Heart right ventricle (tissue), 16 donors: ENCODE data around the gene EEPD1. TPM values are rescaled to one million over a fixed set of nuclear protein-coding genes. Genes with fewer than 3 reads are reported as not detected.
A peak's percentile ranks its signal among the peaks of the same experiment; 100 is the strongest.

Experiments
- ATAC-seq, 8 donors: fragments of 200-7000 bp; cut with Tn5 transposase; one replicate each; pipeline ENCODE4 v1.9.1; 2020; ENCODE audit warnings: mild to moderate bottlenecking in 8 of 8, moderate library complexity in 8 of 8, moderate number of reproducible peaks in 1 of 8
- DNase-seq, 2 donors: peaks; one replicate each; pipeline ENCODE4 v3.0.0-alpha.2; 2020
- H3K27ac ChIP-seq, 10 donors: fragments of 200-600 bp; sonication (generic) in 2 of 10; one replicate each; pipeline versions ENCODE4 v1.5.0 to v1.8.0; 2020 to 2022; ENCODE audit warnings: mild to moderate bottlenecking in 3 of 10
- H3K27me3 ChIP-seq, 7 donors: fragments of 200-600 bp; one replicate each; pipeline ENCODE4 v1.8.0; 2021 to 2022; ENCODE audit warnings: mild to moderate bottlenecking in 2 of 7
- H3K36me3 ChIP-seq, 9 donors: fragments of 200-600 bp; sonication (generic) in 1 of 9; one replicate each; pipeline versions ENCODE4 v1.5.0 to v1.8.0; 2020 to 2022; ENCODE audit warnings: mild to moderate bottlenecking in 2 of 9
- H3K4me1 ChIP-seq, 9 donors: fragments of 200-600 bp; sonication (generic) in 1 of 9; one replicate each; pipeline versions ENCODE4 v1.5.0 to v1.8.0; 2020 to 2022; ENCODE audit warnings: mild to moderate bottlenecking in 4 of 9
- H3K4me3 ChIP-seq, 10 donors: fragments of 200-600 bp; sonication (generic) in 2 of 10; one replicate each; pipeline versions ENCODE4 v1.5.0 to v1.8.0; 2020 to 2022; ENCODE audit warnings: mild to moderate bottlenecking in 7 of 10, moderate library complexity in 2 of 10
- H3K9me3 ChIP-seq, 11 donors: fragments of 200-600 bp in 10 of 11; sonication (generic) in 2 of 11; one replicate each; pipeline versions ENCODE4 v1.5.0 to v1.8.0; 2013 to 2022; ENCODE audit warnings: mild to moderate bottlenecking in 2 of 11, control low read depth in 1 of 11, moderate library complexity in 1 of 11
- WGBS, 2 donors: extraction: QIAGEN DNeasy Blood & Tissue Kit; methylation state at CpG; one replicate each; pipeline ENCODE4 v1.1.7; 2013; ENCODE audit warnings: inconsistent platforms in 1 of 2; 5-methylcytosine and 5-hydroxymethylcytosine counted together
- intact Hi-C, 10 donors: fragments of 100-400 bp; cut with DNase I; formaldehyde crosslinking; loops; one replicate each; pipeline versions ENCODE4 v1.11.1 to v1.14.2; 2022
- polyA plus RNA-seq, 2 donors: library from polyadenylated mRNA; stranded (reverse); fragments of 200-250 nt; gene quantifications; one replicate each; pipeline ENCODE4 v1.2.3, GENCODE V29; 2013
- total RNA-seq, 10 donors: library from RNA; stranded (reverse); fragmentation: NEBNext Ultra II Directional in 3 of 10; extraction: Animal tissue kit (Norgen Biotek cat#: 25700) in 3 of 10; gene quantifications; one replicate each; pipeline versions ENCODE4 v1.2.1 to v1.2.4, GENCODE V29; 2021 to 2023
- TF ChIP-seq, protein P1 (sequence below), 9 donors: fragments of 200-600 bp; sonication (generic) in 2 of 9; IDR thresholded peaks; one replicate each; pipeline versions ENCODE4 v1.5.0 to v1.8.0; 2021 to 2022; ENCODE audit warnings: antibody characterized with exemption in 9 of 9, mild to moderate bottlenecking in 5 of 9, moderate library complexity in 1 of 9
- donor health status: Arrhythmogenic right ventricular cardiomyopathy.
- donor health status: ischemic (EF 13 %, LVEDD 7.1; RV severe dilation, severe dysfunction).
- donor health status: healthy with polysubstance abuse.
- donor health status: DM: no; HTN: yes; CAD: no.
- donor health status: DM: no; HTN: no; CAD: no.
- donor health status: ischemic (EF 25% LVEDD 6.9; RV normal size, moderate dysfunction).
- donor health status: ischemic (EF 25% LVEDD 5.7; RV mildly dilated, moderate dysfunction).
- donor health status: healthy.
- donor health status: DM: yes; HTN: yes; CAD: no.
- donor health status: Ischemic cardiomyopathy.
- donor health status: ischemic (EF 35%, LVEDD 5.7; RV mildly dilated, moderate dysfunction).
- donor health status: nonischemic (EF 11% LVEDD 7.7; RV severe dilation, severe dysfunction).
- donor health status: DM: yes; HTN: yes; CAD: no.
- donor health status: PGD.
- donor health status: ischemic (EF 29% LVEDD 5.4; RV normal size, mild dysfunction).
- donor health status: nonischemic (EF 23%, LVEDD 6.1; RV moderate dilation, normal function).

Gene EEPD1
- total and polyA plus RNA-seq, 12 donors, result 6.1 to 15.2 (median 8.4) TPM

DNA sequence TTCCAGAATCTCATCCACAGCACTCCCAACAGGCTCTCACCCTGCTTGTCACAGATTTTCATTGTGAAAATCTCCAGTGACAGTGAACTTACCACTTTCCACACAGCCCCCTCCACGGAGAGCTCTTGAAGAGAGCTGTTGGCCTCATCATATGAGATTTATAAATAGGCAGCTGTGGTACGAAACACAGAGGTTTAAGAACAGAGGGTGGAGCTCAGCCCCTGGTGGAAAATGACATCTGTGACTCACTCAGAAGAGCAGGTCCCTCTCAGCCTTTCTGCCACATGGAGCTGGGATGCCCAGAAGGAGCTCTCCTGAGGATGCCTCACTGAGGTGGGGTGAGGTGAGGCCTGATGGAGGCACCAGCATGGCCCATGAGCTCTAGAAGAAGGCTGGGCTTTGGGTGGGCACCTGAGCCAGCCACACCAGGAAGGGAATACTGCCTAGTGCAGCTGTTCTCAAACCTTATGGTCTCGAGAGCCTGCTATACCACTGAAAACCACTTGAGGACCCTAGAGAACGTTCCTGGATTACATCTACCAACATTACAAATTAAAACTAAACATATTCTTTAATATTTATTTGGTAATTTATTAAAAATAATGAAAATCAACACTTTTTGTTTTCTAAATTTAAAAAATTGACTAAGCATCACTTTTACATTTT is 25.8 kb upstream of the EEPD1 start:
- TF ChIP-seq, protein P1, sequence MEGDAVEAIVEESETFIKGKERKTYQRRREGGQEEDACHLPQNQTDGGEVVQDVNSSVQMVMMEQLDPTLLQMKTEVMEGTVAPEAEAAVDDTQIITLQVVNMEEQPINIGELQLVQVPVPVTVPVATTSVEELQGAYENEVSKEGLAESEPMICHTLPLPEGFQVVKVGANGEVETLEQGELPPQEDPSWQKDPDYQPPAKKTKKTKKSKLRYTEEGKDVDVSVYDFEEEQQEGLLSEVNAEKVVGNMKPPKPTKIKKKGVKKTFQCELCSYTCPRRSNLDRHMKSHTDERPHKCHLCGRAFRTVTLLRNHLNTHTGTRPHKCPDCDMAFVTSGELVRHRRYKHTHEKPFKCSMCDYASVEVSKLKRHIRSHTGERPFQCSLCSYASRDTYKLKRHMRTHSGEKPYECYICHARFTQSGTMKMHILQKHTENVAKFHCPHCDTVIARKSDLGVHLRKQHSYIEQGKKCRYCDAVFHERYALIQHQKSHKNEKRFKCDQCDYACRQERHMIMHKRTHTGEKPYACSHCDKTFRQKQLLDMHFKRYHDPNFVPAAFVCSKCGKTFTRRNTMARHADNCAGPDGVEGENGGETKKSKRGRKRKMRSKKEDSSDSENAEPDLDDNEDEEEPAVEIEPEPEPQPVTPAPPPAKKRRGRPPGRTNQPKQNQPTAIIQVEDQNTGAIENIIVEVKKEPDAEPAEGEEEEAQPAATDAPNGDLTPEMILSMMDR (IDR thresholded peaks at IDR 0.05), result peak in 1 of 9 donors; percentile 17
- DNase-seq (no peak), ATAC-seq (peak in 4 of 8 donors; percentile 38 to 78 (median 63))
- peaks cover 10 to 49% (median 25%) of the 10 kb centered on the region in 9 donors for H3K4me1 ChIP-seq
- 69 to 75% methylated on average over 4 of the region's 4 CpGs for WGBS, 2 donors
- H3K9me3 ChIP-seq, result peaks cover 0 to 5% (median 0%) of the 10 kb centered on the region in 11 donors
- no peak overlapping the region for H3K4me3 ChIP-seq
- H3K27me3 ChIP-seq, result no peaks in the 10 kb centered on the region
- intact Hi-C loops, result loop anchor here in 3 of 10 donors (5.0 to 10.0 kb wide), 2 partner anchors 112 to 165 kb away; no protein-coding TSS in a partner anchor
- H3K27ac ChIP-seq, result peak overlapping the region in 4 of 10 donors; percentile 1 to 43 (median 25)
- no peaks in the 10 kb centered on the region for H3K36me3 ChIP-seq

DNA sequence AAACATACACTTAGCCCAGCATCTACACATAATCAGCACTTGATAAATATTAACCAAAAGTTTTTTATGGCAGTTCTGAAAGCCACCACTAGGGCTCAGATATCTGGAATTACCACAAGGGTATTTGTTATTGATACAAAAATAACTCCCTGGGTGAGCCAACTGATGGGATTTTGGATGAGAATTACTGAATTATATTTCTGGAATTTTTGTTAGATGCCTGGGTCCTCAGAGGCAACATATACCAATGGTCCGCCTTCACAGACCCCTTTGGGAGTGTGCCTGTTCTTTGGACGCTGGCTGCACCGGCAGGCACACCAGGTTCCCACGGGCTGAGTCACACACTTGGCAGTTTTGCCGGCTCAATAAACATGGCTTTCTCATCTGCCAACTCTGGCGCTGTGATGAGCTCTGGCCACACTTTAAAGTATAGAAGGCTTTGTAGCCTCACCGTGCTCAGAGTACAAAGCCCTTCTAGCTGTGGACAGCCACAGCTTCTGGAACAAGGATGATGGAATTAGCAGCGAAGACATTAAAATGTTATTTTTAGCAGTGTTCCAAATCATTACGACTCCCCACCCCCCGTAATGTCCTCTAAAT is 24.5 kb upstream of the EEPD1 start:
- Histone ChIP-seq H3K36me3 (no peaks in the 10 kb centered on the region), H3K4me3 (peak overlapping the region in 5 of 10 donors; percentile 2 to 15 (median 8)), H3K4me1 (peaks cover 10 to 49% (median 25%) of the 10 kb centered on the region in 9 donors), H3K9me3 (peaks cover 0 to 5% (median 0%) of the 10 kb centered on the region in 11 donors), H3K27me3 (no peaks in the 10 kb centered on the region), H3K27ac (peak overlapping the region; percentile 61 to 85 (median 72))
- WGBS, 2 donors, result 20 to 26% methylated on average over 10 of the region's 10 CpGs
- intact Hi-C loops, result loop anchor here in 4 of 10 donors (1.0 to 10.0 kb wide), 4 partner anchors 24 to 164 kb away; partner anchors contain the start of gene EEPD1 (in 1 of the 4)
- ATAC-seq, result peak; percentile 86 to 96 (median 89)
- TF ChIP-seq, protein P1 (IDR thresholded peaks at IDR 0.05), result peak; percentile 52 to 80 (median 69)
- peak; percentile 75 for DNase-seq

GRCh38 chr7:36129048-36129534 is 24.0 kb upstream of the EEPD1 start:
- Histone ChIP-seq H3K27ac (peak overlapping the region; percentile 61 to 85 (median 72)), H3K27me3 (no peaks in the 10 kb centered on the region), H3K4me3 (peak overlapping the region in 4 of 10 donors; percentile 2 to 10 (median 8)), H3K4me1 (peaks cover 10 to 49% (median 25%) of the 10 kb centered on the region in 9 donors), H3K36me3 (no peaks in the 10 kb centered on the region), H3K9me3 (peaks cover 0 to 5% (median 0%) of the 10 kb centered on the region in 11 donors)
- WGBS, 2 donors, result 59 to 66% methylated on average over 9 of the region's 9 CpGs
- peak in 1 of 2 donors; percentile 23 for DNase-seq
- TF ChIP-seq, protein P1 (IDR thresholded peaks at IDR 0.05), result no peak
- intact Hi-C loops, result loop anchor here in 4 of 10 donors (1.0 to 10.0 kb wide), 4 partner anchors 23 to 163 kb away; partner anchors contain the start of gene EEPD1 (in 1 of the 4)
- peak; percentile 31 to 71 (median 56) for ATAC-seq

DNA sequence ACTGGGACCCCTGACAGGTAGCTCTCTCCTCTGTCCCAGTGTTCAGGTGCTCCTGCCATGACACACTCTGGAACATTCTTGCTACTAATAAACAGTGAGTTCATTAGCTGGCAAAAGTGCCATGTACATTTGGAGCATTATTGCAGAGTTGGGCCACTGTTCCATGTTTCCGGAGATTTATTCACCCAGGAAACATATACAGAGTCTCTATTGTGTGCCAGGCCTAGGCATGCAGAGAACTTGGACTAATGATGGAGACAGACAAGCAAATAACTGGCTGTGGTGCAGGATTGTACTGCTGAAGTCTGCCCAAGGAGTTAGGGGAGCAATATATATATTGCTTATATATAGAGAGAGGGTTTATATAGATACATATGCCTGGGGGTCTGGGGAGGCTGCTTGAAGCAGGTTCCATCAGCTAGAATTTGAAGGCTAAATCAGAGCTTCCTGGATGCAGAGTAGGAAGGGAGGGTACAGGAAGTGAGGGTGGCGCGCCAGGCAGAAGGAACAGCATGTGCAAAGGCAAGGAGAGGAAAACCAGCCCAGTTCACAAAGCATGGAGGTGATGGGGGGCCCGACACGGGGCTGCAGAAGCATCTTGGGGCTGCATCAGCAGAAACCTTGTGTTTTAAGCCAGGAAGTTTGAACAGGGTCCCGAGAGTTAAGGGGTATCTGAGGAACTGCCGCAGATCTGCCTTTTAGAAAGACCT is 22.7 kb upstream of the EEPD1 start:
- ATAC-seq, result no peak
- H3K4me3 ChIP-seq, result no peak overlapping the region
- DNase-seq, result no peak
- intact Hi-C loops, result no loop called here
- whole genome bisulfite sequencing, 2 donors, result 87 to 90% methylated on average over 7 of the region's 7 CpGs
- no peaks in the 10 kb centered on the region for H3K9me3 ChIP-seq
- peak overlapping the region in 3 of 10 donors; percentile 46 to 85 (median 83) for H3K27ac ChIP-seq
- no peaks in the 10 kb centered on the region for H3K27me3 ChIP-seq
- no peaks in the 10 kb centered on the region for H3K36me3 ChIP-seq
- TF ChIP-seq, protein P1 (IDR thresholded peaks at IDR 0.05), result no peak
- H3K4me1 ChIP-seq, result peaks cover 10 to 49% (median 25%) of the 10 kb centered on the region in 9 donors
